ENCODE results near the gene HSD17B14. TPM values are rescaled to one million over a fixed set of nuclear protein-coding genes. Genes with fewer than 3 reads are reported as not detected.

HSD17B14 gene
- total and polyA plus RNA-seq, 9 of the 15 experiments (the other 6 are each of a cell fraction or from before 2014, with no cell fraction given) = 0.16 TPM; not detected in 8

DNA sequence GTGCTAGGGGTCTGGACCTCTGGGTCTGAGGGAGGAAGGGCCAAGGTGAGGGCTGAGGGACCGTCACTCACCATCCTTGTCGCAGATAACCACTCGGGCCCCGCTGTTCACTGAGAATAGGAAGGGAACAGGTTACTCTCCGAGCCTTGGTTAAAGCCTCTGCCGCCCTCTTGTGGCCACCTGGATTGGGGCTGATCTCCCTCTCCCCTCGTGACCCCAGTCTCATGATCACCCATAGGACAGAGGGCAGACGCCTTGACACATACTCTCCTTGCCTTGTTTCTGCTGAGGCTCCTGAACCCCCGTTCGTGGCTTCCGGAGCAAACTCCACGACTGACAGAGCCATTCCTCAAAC is 580 bp downstream of the HSD17B14 start (continued):
- TF ChIP-seq THRA (IDR thresholded peaks at IDR 0.05) (no peak), STAT5A (IDR thresholded peaks at IDR 0.05; ENCODE audit: borderline replicate concordance, low read length) (no peak), ZNF23 (CRISPR knock-in tag; IDR thresholded peaks at IDR 0.05) (no peak), TARDBP (IDR thresholded peaks at IDR 0.05) (no peak), ZNF77 (CRISPR knock-in tag; IDR thresholded peaks at IDR 0.05) (no peak), LCOR (CRISPR knock-in tag; IDR thresholded peaks at IDR 0.05) (no peak), NBN (IDR thresholded peaks at IDR 0.05; ENCODE audit: low read depth) (0 out of 2 replicates have a peak, but pooled peaks have one; percentile 40), CEBPG (CRISPR knock-in tag; IDR thresholded peaks at IDR 0.05) (no peak), CEBPG (tag; conservative IDR thresholded peaks at IDR 0.05 in 1 of 2, IDR thresholded peaks at IDR 0.05 in 1 of 2) (no peak), TCF7L2 (IDR thresholded peaks at IDR 0.05; ENCODE audit: low read depth, low read length) (no peak), MEF2D (tag; conservative IDR thresholded peaks at IDR 0.05; ENCODE audit: low read depth) (no peak), GTF3C2 (IDR thresholded peaks at IDR 0.05; ENCODE audit: borderline replicate concordance, extremely low read depth, insufficient read length) (no peak), ZNF224 (CRISPR knock-in tag; IDR thresholded peaks at IDR 0.05) (no peak), ZNF695 (CRISPR knock-in tag; IDR thresholded peaks at IDR 0.05) (no peak), CBX8 (IDR thresholded peaks at IDR 0.05; ENCODE audit: borderline replicate concordance, extremely low read depth, low read depth, low read length, poor library complexity, severe bottlenecking) (no peak), FOSL1 (tag; conservative IDR thresholded peaks at IDR 0.05) (peak; percentile 40; the same call in 1 of the 2 replicates), JUND (IDR thresholded peaks at IDR 0.05; ENCODE audit: borderline replicate concordance, low read depth, low read length) (peak; percentile 79), JUND (tag; IDR thresholded peaks at IDR 0.05; ENCODE audit: borderline replicate concordance, low read depth, low read length) (peak; percentile 21; the same call in 1 of the 3 replicates), CBX2 (IDR thresholded peaks at IDR 0.05; ENCODE audit: insufficient read depth, low read length, poor library complexity, severe bottlenecking) (no peak), EP300 (IDR thresholded peaks at IDR 0.05; ENCODE audit: low read length) (peak; percentile 37; the same call in 1 of the 2 replicates), MYNN (IDR thresholded peaks at IDR 0.05) (no peak), MYNN (CRISPR knock-in tag; IDR thresholded peaks at IDR 0.05) (no peak), IRF9 (tag; IDR thresholded peaks at IDR 0.05) (no peak), FOS (IDR thresholded peaks at IDR 0.05; ENCODE audit: extremely low read depth, insufficient read length) (no peak), NR4A1 (CRISPR knock-in tag; IDR thresholded peaks at IDR 0.05) (no peak), NR4A1 (tag; IDR thresholded peaks at IDR 0.05) (no peak)
- TF ChIP-seq, protein P1, sequence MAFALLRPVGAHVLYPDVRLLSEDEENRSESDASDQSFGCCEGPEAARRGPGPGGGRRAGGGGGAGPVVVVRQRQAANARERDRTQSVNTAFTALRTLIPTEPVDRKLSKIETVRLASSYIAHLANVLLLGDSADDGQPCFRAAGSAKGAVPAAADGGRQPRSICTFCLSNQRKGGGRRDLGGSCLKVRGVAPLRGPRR (CRISPR knock-in tag; IDR thresholded peaks at IDR 0.05) = no peak

Measured in K562 (cell line).